A549 (cell line): ENCODE results near the gene ARID1B.

Experiments used
- CBX8 ChIP-seq: fragments of 200-600 bp; sonication (generic); IDR thresholded peaks from 2 replicates; pipeline ENCODE4 v1.6.1; 2016
- CTCF ChIP-seq: fragments of >200 bp; sonication (Bioruptor Twin); formaldehyde crosslinking; IDR thresholded peaks from 3 replicates; pipeline ENCODE4 v1.5.1; 2016
- ELK1 ChIP-seq: fragments of 150-350 bp; IDR thresholded peaks from 2 replicates; pipeline ENCODE4 v1.6.1; 2014; ENCODE audit warnings: low read depth, mild to moderate bottlenecking, low read length
- EP300 ChIP-seq, 2 experiments: fragments of >200 bp; sonication (Bioruptor Twin); formaldehyde crosslinking; IDR thresholded peaks; 2 replicates in 1 of 2; 3 replicates in 1 of 2; pipeline ENCODE4 v1.6.1; 2016 to 2017
- NR3C1 ChIP-seq: fragments of >200 bp; sonication (Bioruptor Twin); formaldehyde crosslinking; IDR thresholded peaks from 3 replicates; pipeline ENCODE4 v1.6.1; 2017
- POLR2A ChIP-seq: IDR thresholded peaks from 2 replicates; pipeline ENCODE4 v1.6.1; 2012; ENCODE audit warnings: mild to moderate bottlenecking, low read length
- TP53 ChIP-seq: fragments of 250-450 bp; sonication (Bioruptor Pico); IDR thresholded peaks from 2 replicates; pipeline ENCODE4 v1.5.0; 2021; ENCODE audit warnings: mild to moderate bottlenecking, moderate library complexity

DNA sequence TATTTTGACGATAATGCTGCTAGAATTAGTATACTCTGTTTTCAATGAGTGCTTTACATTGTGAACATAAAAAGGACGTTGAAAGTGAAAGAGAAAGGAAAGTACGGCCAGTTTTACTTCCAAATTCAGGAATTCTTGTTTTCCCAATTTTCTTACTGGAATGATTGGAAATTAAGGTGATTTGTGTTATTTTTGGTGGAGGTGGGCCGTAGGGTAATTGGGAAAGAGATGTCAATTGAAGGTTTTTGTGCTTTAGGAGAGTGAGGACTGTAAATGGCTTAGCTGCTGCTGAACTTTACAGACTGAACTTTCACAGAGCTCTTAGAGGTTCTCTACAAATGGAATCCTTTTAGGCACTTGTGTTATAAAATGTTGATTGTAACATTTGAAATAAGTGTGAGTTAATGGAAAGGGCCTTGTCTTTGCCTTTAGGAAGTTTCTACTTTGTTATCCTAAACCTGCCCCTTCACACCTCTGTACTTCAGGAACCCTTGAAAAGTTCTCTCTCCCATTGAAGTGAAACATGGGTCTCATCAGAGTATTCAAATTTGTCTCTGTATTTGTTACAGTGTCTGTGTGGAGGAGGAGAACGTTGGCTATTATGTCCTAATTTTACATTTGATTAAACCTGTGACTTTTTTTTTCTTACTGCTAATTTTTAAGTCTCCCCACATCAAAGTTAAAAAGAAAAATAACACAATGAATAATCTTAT, 256.4 kb downstream of the ARID1B start:
- TF ChIP-seq CTCF (no peak), EP300 (IDR thresholded peaks at IDR 0.05) (no peak), TP53 (CRISPR knock-in tag) (no peak), CBX8 (no peak), NR3C1 (no peak), POLR2A (no peak), ELK1 (no peak)
